HCT116 (cell line): ENCODE measurements around the gene ACOT11. TPM values are rescaled to one million over a fixed set of nuclear protein-coding genes. Genes with fewer than 3 reads are reported as not detected.

Experiments used
- ATAC-seq: fragments of 200-7000 bp; cut with Tn5 transposase; 2 replicates; pipeline ENCODE4 v1.9.1; 2020; ENCODE audit warnings: mild to moderate bottlenecking, moderate library complexity
- BruUV-seq: library from RNA; stranded (reverse); fragments of 400-500 nt; replicated peaks from 2 replicates; lab custom pipeline; 2021; lab: Mats Ljungman, UMichigan
- CTCF ChIA-PET: fragments of 300-600 bp; sonication (Branson Sonifier 250); formaldehyde crosslinking; loops from one replicate; lab custom pipeline; 2021; ENCODE audit warnings: antibody characterized with exemption; lab: Charles Lee
- POLR2A ChIA-PET: fragments of 300-600, 350-600 bp; sonication (Branson Sonifier 250); formaldehyde crosslinking; loops from one replicate; lab custom pipeline; 2021; ENCODE audit warnings: antibody characterized with exemption; lab: Charles Lee
- RAD21 ChIA-PET, 2 experiments: fragments of 300-600 bp; sonication (Branson Sonifier 250); formaldehyde crosslinking; loops; one replicate each; lab custom pipeline; 2023; ENCODE audit warnings: low total read pairs in 2 of 2; ENCODE audit not compliant: uncharacterized antibody in 2 of 2, unreplicated experiment in 2 of 2, low non-redundant PET in 1 of 2; lab: Charles Lee
- DNase-seq: peaks from one replicate; pipeline ENCODE4 v3.0.0-alpha.2; 2010; ENCODE audit warnings: low read depth, low spot score
- H2AFZ ChIP-seq: fragments of 200-600 bp; shearing (Covaris generic), sonication (generic); 2 replicates; pipeline ENCODE4 v1.6.1; 2017; ENCODE audit warnings: low read depth, mixed run types, mixed read lengths, antibody characterized with exemption, low read length; ENCODE audit not compliant: poor library complexity, severe bottlenecking
- H3K27ac ChIP-seq: 2 replicates; pipeline ENCODE4 v1.5.1; 2012; ENCODE audit warnings: low read depth, low read length
- H3K27me3 ChIP-seq: fragments of 200-600 bp; sonication (generic); 2 replicates; pipeline ENCODE4 v1.6.1; 2016; ENCODE audit warnings: mixed run types, low read length, mixed read lengths; ENCODE audit not compliant: insufficient read depth
- H3K36me3 ChIP-seq, 2 experiments: fragments of 200-500 bp in 1 of 2; fragments of 200-600 bp in 1 of 2; sonication (Bioruptor generic) in 1 of 2; sonication (generic) in 1 of 2; 2 replicates each; pipeline versions ENCODE4 v1.5.1 to v1.6.1; 2014 to 2016; ENCODE audit warnings: low read length in 2 of 2, inconsistent platforms in 1 of 2, mixed read lengths in 1 of 2, mixed run types in 1 of 2; ENCODE audit not compliant: insufficient read depth in 2 of 2, control insufficient read depth in 1 of 2
- H3K4me1 ChIP-seq, 2 experiments: fragments of 200-600 bp in 1 of 2; sonication (generic) in 1 of 2; 2 replicates each; pipeline versions ENCODE4 v1.5.1 to v1.6.1; 2012 to 2017; ENCODE audit warnings: low read length in 2 of 2, inconsistent platforms in 1 of 2, mild to moderate bottlenecking in 1 of 2, mixed read lengths in 1 of 2, mixed run types in 1 of 2, moderate library complexity in 1 of 2; ENCODE audit not compliant: insufficient read depth in 2 of 2, control insufficient read depth in 1 of 2
- H3K4me2 ChIP-seq: fragments of 200-600 bp; sonication (generic); 2 replicates; pipeline ENCODE4 v1.6.1; 2017; ENCODE audit warnings: mixed run types, low read length, mixed read lengths
- H3K4me3 ChIP-seq, 2 experiments: fragments of 200-600 bp in 1 of 2; sonication (generic) in 1 of 2; replicated peaks in 1 of 2; 2 replicates each; pipeline ENCODE4 v1.5.1; 2011 to 2016; ENCODE audit warnings: low read length in 2 of 2, control low read depth in 1 of 2, low read depth in 1 of 2, mild to moderate bottlenecking in 1 of 2, mixed read lengths in 1 of 2, mixed run types in 1 of 2
- H3K79me2 ChIP-seq: fragments of 200-600 bp; sonication (generic); 2 replicates; pipeline ENCODE4 v1.6.1; 2017; ENCODE audit warnings: mild to moderate bottlenecking, mixed run types, low read length, moderate library complexity, mixed read lengths; ENCODE audit not compliant: insufficient read depth
- H3K9ac ChIP-seq: fragments of 200-600 bp; sonication (generic); 2 replicates; pipeline ENCODE4 v1.6.1; 2016; ENCODE audit warnings: low read length, mixed read lengths
- H3K9me2 ChIP-seq: fragments of 200-600 bp; sonication (generic), shearing (Covaris generic); 2 replicates; pipeline ENCODE4 v1.6.1; 2017; ENCODE audit warnings: mixed run types, mild to moderate bottlenecking, moderate library complexity; ENCODE audit not compliant: insufficient read depth
- H3K9me3 ChIP-seq, 2 experiments: fragments of 200-500 bp in 1 of 2; fragments of 200-600 bp in 1 of 2; sonication (Bioruptor generic) in 1 of 2; sonication (generic) in 1 of 2; 2 replicates each; pipeline ENCODE4 v1.6.1; 2014 to 2017; ENCODE audit warnings: low read length in 2 of 2, mixed read lengths in 2 of 2, inconsistent platforms in 1 of 2, low read depth in 1 of 2, mild to moderate bottlenecking in 1 of 2, mixed run types in 1 of 2, moderate library complexity in 1 of 2; ENCODE audit not compliant: control insufficient read depth in 1 of 2, insufficient read depth in 1 of 2
- H4K20me1 ChIP-seq: fragments of 200-600 bp; sonication (generic), shearing (Covaris generic); 2 replicates; pipeline ENCODE4 v1.6.1; 2017; ENCODE audit warnings: mixed run types, mild to moderate bottlenecking, moderate library complexity; ENCODE audit not compliant: insufficient read depth
- CEBPB ChIP-seq: IDR thresholded peaks from 2 replicates; pipeline ENCODE4 v1.6.1; 2012; ENCODE audit warnings: low read depth
- CTCF ChIP-seq, 3 experiments: fragments of 200-600 bp in 1 of 3; sonication (generic) in 1 of 3; IDR thresholded peaks in 2 of 3; conservative IDR thresholded peaks in 1 of 3; 2 replicates each; pipeline ENCODE4 v1.5.1; 2012 to 2017; ENCODE audit warnings: low read depth in 2 of 3, low read length in 2 of 3, antibody characterized with exemption in 1 of 3, borderline replicate concordance in 1 of 3, control low read depth in 1 of 3, mild to moderate bottlenecking in 1 of 3, mixed read lengths in 1 of 3, mixed run types in 1 of 3, moderate library complexity in 1 of 3; ENCODE audit not compliant: insufficient read depth in 1 of 3
- JUND ChIP-seq: IDR thresholded peaks from 2 replicates; pipeline ENCODE4 v1.6.1; 2012
- RAD21 ChIP-seq: IDR thresholded peaks from 2 replicates; pipeline ENCODE4 v1.6.1; 2012; ENCODE audit warnings: low read depth, mild to moderate bottlenecking
- TCF7L2 ChIP-seq: IDR thresholded peaks from 2 replicates; pipeline ENCODE4 v1.7.0; 2011; ENCODE audit warnings: borderline replicate concordance, inconsistent platforms; ENCODE audit not compliant: insufficient read depth, insufficient read length; ENCODE audit errors: extremely low read depth
- ZBTB33 ChIP-seq: IDR thresholded peaks from 2 replicates; pipeline ENCODE4 v1.6.1; 2011; ENCODE audit warnings: mild to moderate bottlenecking, low read length, moderate library complexity; ENCODE audit not compliant: insufficient replicate concordance; ENCODE audit errors: extremely low read depth
- ZFX ChIP-seq: fragments of 450-650 bp; IDR thresholded peaks from 2 replicates; pipeline ENCODE4 v1.6.1; 2017
- intact Hi-C: fragments of 100-400 bp; cut with micrococcal nuclease; formaldehyde crosslinking; loops from 2 replicates; pipeline ENCODE4 v1.10.0; 2022
- total RNA-seq: library from RNA; stranded (reverse); gene quantifications from one replicate; pipeline ENCODE4 v1.2.1, GENCODE V29; 2021; ENCODE audit not compliant: unreplicated experiment

Gene ACOT11
- total RNA-seq, 1 experiment from 2014 or later, result 31.1 TPM

- DNase-seq, result no peak
- ATAC-seq, result 0 out of 2 replicates have a peak, but pooled peaks have one; percentile 32
- CTCF ChIA-PET, result no interaction called here
Measured at GRCh38 chr1:54506594-54506993, 41.4 kb upstream of the ACOT11 start.

More at GRCh38 chr1:54506594-54506993, 41.4 kb upstream of the ACOT11 start:
- Histone ChIP-seq H3K9me2 (no peaks in the 10 kb centered on the region), H3K79me2 (no peaks in the 10 kb centered on the region), H3K9ac (no peak overlapping the region), H4K20me1 (no peaks in the 10 kb centered on the region), H3K4me3 (no peak overlapping the region), H3K4me2 (no peak overlapping the region), H3K36me3 (no peaks in the 10 kb centered on the region), H3K27me3 (no peaks in the 10 kb centered on the region), H2AFZ (no peak overlapping the region), H3K4me1 (peaks cover 0 to 5% of the 10 kb centered on the region in 2 experiments; a peak in 1 of 4 replicates), H3K27ac (no peak overlapping the region), H3K9me3 (no peaks in the 10 kb centered on the region)
- BruUV-seq, result no TSS peak
- RAD21 ChIA-PET, result no interaction called here
- POLR2A ChIA-PET, result no interaction called here
- TF ChIP-seq CTCF (IDR thresholded peaks at IDR 0.05 in 2 of 3, conservative IDR thresholded peaks at IDR 0.05 in 1 of 3; ENCODE audit: borderline replicate concordance in 1 of 3, insufficient read depth in 1 of 3, low read depth in 2 of 3, low read length in 2 of 3), result no peak
- TF ChIP-seq ZBTB33, result no peak
- no peak for TF ChIP-seq CEBPB
- TF ChIP-seq TCF7L2, result no peak
- TF ChIP-seq RAD21, result no peak
- TF ChIP-seq JUND, result no peak
- TF ChIP-seq ZFX, result no peak
- intact Hi-C loops, result no loop called here
